ENCODE measurements around the gene COBL.

COBL gene

DNA sequence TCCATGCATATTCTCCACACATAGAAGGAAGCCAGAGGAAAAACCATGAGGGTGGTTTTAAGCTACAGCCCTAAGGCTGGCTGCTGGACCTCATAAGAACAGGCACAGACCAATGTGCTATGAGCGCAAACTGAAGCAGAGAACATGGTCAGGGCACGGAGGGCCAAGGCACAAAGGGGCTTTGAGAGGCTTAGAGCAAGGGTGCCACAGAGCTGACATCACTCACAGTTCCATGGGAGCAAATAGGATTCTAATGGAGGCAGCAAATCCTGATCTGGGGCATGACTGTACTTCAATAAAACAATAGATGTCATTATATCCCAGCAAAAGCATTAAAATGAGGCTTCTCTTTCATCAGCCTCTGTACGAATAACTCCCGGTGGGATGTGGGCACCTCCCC lies 162.4 kb downstream of the COBL start:
- no peaks in the 10 kb centered on the region for H3K36me3 ChIP-seq (replicated peaks in 1 of 2; ENCODE audit: control insufficient read depth in 2 of 2, insufficient read depth in 2 of 2, low read length in 2 of 2)

DNA sequence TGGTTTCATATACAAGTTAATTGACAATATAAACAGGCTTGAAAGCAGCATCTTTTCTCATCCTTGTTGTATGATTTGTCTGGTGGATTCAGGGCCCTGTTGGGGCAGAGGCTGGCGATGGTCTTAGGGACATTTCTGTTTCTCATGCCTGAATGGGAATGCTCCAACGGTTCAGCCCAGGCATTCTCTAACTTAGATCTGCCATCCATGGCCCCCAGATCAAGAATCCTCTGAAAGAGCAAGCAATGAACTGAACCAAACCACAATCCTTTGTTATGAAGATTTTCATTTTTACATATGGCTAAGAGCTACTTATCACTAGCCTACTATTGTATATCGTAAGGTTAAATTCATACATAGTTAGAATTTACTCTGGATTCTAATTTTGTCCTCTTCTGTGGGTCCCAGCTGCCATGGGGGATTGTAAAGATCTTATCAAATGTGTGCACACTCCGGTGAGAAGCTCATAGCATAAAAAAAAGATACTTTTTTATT lies 163.9 kb downstream of the COBL start:
- Histone ChIP-seq H3K27ac (replicated peaks; ENCODE audit: low read length) (no peak overlapping the region), H2AFZ (ENCODE audit: low read length) (no peak overlapping the region), H2BK120ac (ENCODE audit: low read depth, low read length) (no peak overlapping the region), H3K4ac (ENCODE audit: low read length) (no peak overlapping the region), H3K4me3 (ENCODE audit: low read length in 2 of 2) (no peak overlapping the region), H3K4me1 (ENCODE audit: control insufficient read depth in 2 of 2, insufficient read depth in 1 of 2, low read depth in 1 of 2, low read length in 2 of 2) (no peaks in the 10 kb centered on the region), H3K23ac (ENCODE audit: low read depth, low read length, poor library complexity) (no peak overlapping the region), H2BK15ac (ENCODE audit: low read length) (no peak overlapping the region), H3K18ac (ENCODE audit: low read length) (no peak overlapping the region), H3K79me1 (ENCODE audit: low read depth, low read length) (no peaks in the 10 kb centered on the region), H3K4me2 (ENCODE audit: insufficient read depth, low read length, poor library complexity, severe bottlenecking) (no peak overlapping the region), H4K91ac (ENCODE audit: low read depth, low read length, poor library complexity) (no peak overlapping the region), H2BK12ac (ENCODE audit: low read length) (no peak overlapping the region), H2BK5ac (ENCODE audit: low read length) (no peak overlapping the region), H3K9ac (ENCODE audit: low read depth, low read length, poor library complexity) (no peak overlapping the region), H2AK5ac (ENCODE audit: low read depth, low read length) (no peak overlapping the region), H3K9me3 (replicated peaks in 1 of 2; ENCODE audit: control insufficient read depth in 2 of 2, insufficient read depth in 1 of 2, low read depth in 1 of 2, low read length in 2 of 2) (peaks cover 0 to 6% of the 10 kb centered on the region in 2 donors), H3K36me3 (replicated peaks in 1 of 2; ENCODE audit: control insufficient read depth in 2 of 2, insufficient read depth in 2 of 2, low read length in 2 of 2) (no peaks in the 10 kb centered on the region), H3K27me3 (ENCODE audit: control insufficient read depth in 3 of 3, insufficient read depth in 3 of 3, low read depth in 1 of 3, low read length in 3 of 3) (no peaks in the 10 kb centered on the region), H4K8ac (ENCODE audit: low read depth, low read length) (no peak overlapping the region), H3K14ac (ENCODE audit: low read length) (no peak overlapping the region)
- DNase-seq (ENCODE audit: low spot score) = no peak
- WGBS, 2 donors (ENCODE audit: extremely low coverage in 2 of 2, insufficient read length in 2 of 2, insufficient replicate concordance in 1 of 2) = no CpG with 5 or more reads among the region's 4 CpGs

More for the DNA sequence above, 162.4 kb downstream of the COBL start:
- H2BK120ac ChIP-seq (ENCODE audit: low read depth, low read length) = no peak overlapping the region
- no peaks in the 10 kb centered on the region for H3K9me3 ChIP-seq (replicated peaks in 1 of 2; ENCODE audit: control insufficient read depth in 2 of 2, insufficient read depth in 1 of 2, low read depth in 1 of 2, low read length in 2 of 2)
- H3K4me1 ChIP-seq (ENCODE audit: control insufficient read depth in 2 of 2, insufficient read depth in 1 of 2, low read depth in 1 of 2, low read length in 2 of 2) = peaks cover 0 to 4% of the 10 kb centered on the region in 2 donors
- DNase-seq (ENCODE audit: low spot score) = no peak
- no peak overlapping the region for H2BK12ac ChIP-seq (ENCODE audit: low read length)
- H3K18ac ChIP-seq (ENCODE audit: low read length) = no peak overlapping the region
- no peak overlapping the region for H3K23ac ChIP-seq (ENCODE audit: low read depth, low read length, poor library complexity)
- no peak overlapping the region for H2AK5ac ChIP-seq (ENCODE audit: low read depth, low read length)
- no peak overlapping the region for H3K4me3 ChIP-seq (ENCODE audit: low read length in 2 of 2)
- no peak overlapping the region for H3K9ac ChIP-seq (ENCODE audit: low read depth, low read length, poor library complexity)
- no peak overlapping the region for H3K27ac ChIP-seq (replicated peaks; ENCODE audit: low read length)
- no CpG with 5 or more reads among the region's 4 CpGs for WGBS, 2 donors (ENCODE audit: extremely low coverage in 2 of 2, insufficient read length in 2 of 2, insufficient replicate concordance in 1 of 2)
- no peak overlapping the region for H4K8ac ChIP-seq (ENCODE audit: low read depth, low read length)
- H3K4me2 ChIP-seq (ENCODE audit: insufficient read depth, low read length, poor library complexity, severe bottlenecking) = no peak overlapping the region
- no peaks in the 10 kb centered on the region for H3K79me1 ChIP-seq (ENCODE audit: low read depth, low read length)
- H2BK15ac ChIP-seq (ENCODE audit: low read length) = no peak overlapping the region
- no peak overlapping the region for H2BK5ac ChIP-seq (ENCODE audit: low read length)
- no peak overlapping the region for H4K91ac ChIP-seq (ENCODE audit: low read depth, low read length, poor library complexity)
- no peaks in the 10 kb centered on the region for H3K27me3 ChIP-seq (ENCODE audit: control insufficient read depth in 3 of 3, insufficient read depth in 3 of 3, low read depth in 1 of 3, low read length in 3 of 3)
- no peak overlapping the region for H3K14ac ChIP-seq (ENCODE audit: low read length)
- no peak overlapping the region for H2AFZ ChIP-seq (ENCODE audit: low read length)
- H3K4ac ChIP-seq (ENCODE audit: low read length) = no peak overlapping the region

DNA sequence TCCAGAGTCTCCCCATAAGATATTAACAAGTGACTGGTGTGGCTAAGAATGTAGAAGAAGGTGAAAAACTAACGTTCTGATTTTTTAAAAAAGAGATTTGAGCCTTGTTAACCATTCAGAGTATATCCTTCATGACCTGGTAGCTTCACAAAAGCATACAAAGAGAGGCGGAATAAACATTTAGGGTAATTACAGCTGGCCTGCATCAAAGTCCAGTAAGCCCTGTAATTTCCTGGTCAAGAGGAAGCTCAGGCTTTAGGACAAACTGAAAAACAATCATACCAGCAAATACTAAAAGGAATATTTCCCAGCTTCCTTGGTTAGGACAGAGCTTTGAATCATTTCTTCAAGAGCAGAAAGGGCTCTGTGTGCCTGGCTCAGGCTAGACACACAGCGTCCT lies 165.2 kb downstream of the COBL start:
- Histone ChIP-seq H2BK5ac (ENCODE audit: low read length) (no peak overlapping the region), H2AK5ac (ENCODE audit: low read depth, low read length) (no peak overlapping the region), H2BK15ac (ENCODE audit: low read length) (no peak overlapping the region), H3K4me3 (ENCODE audit: low read length in 2 of 2) (no peak overlapping the region), H2AFZ (ENCODE audit: low read length) (no peak overlapping the region), H3K27ac (replicated peaks; ENCODE audit: low read length) (no peak overlapping the region), H3K27me3 (ENCODE audit: control insufficient read depth in 3 of 3, insufficient read depth in 3 of 3, low read depth in 1 of 3, low read length in 3 of 3) (no peaks in the 10 kb centered on the region), H3K4ac (ENCODE audit: low read length) (no peak overlapping the region), H2BK12ac (ENCODE audit: low read length) (no peak overlapping the region), H3K14ac (ENCODE audit: low read length) (no peak overlapping the region), H3K36me3 (replicated peaks in 1 of 2; ENCODE audit: control insufficient read depth in 2 of 2, insufficient read depth in 2 of 2, low read length in 2 of 2) (no peaks in the 10 kb centered on the region), H3K9ac (ENCODE audit: low read depth, low read length, poor library complexity) (no peak overlapping the region), H3K4me2 (ENCODE audit: insufficient read depth, low read length, poor library complexity, severe bottlenecking) (no peak overlapping the region), H3K4me1 (ENCODE audit: control insufficient read depth in 2 of 2, insufficient read depth in 1 of 2, low read depth in 1 of 2, low read length in 2 of 2) (no peaks in the 10 kb centered on the region), H4K91ac (ENCODE audit: low read depth, low read length, poor library complexity) (no peak overlapping the region), H4K8ac (ENCODE audit: low read depth, low read length) (no peak overlapping the region), H3K79me1 (ENCODE audit: low read depth, low read length) (no peaks in the 10 kb centered on the region), H3K18ac (ENCODE audit: low read length) (no peak overlapping the region), H2BK120ac (ENCODE audit: low read depth, low read length) (no peak overlapping the region), H3K9me3 (replicated peaks in 1 of 2; ENCODE audit: control insufficient read depth in 2 of 2, insufficient read depth in 1 of 2, low read depth in 1 of 2, low read length in 2 of 2) (peaks cover 0 to 10% of the 10 kb centered on the region in 2 donors), H3K23ac (ENCODE audit: low read depth, low read length, poor library complexity) (no peak overlapping the region)
- no peak for DNase-seq (ENCODE audit: low spot score)
- no CpG with 5 or more reads among the region's 3 CpGs for WGBS, 2 donors (ENCODE audit: extremely low coverage in 2 of 2, insufficient read length in 2 of 2, insufficient replicate concordance in 1 of 2)

DNA sequence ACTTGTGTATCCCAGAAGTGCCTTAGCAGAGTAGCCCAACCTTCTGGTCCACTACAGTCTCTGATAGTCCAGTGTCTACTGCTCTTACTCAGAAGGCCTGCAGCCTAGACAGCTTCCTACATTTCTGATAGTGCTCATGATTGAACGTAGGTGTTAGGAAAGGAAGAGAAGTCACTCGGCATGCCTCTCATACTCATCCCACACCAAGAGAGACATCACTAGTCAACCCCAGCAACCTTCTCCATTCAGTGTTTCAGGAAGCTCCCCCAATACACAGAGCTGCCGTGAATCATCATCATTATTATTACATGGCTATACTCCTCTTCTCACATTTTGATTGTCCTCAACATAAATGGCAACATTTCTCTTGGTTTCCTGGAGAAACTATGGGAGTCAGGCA lies 166.4 kb downstream of the COBL start:
- H2BK120ac ChIP-seq (ENCODE audit: low read depth, low read length) = no peak overlapping the region
- H2BK12ac ChIP-seq (ENCODE audit: low read length) = no peak overlapping the region
- no peaks in the 10 kb centered on the region for H3K36me3 ChIP-seq (replicated peaks in 1 of 2; ENCODE audit: control insufficient read depth in 2 of 2, insufficient read depth in 2 of 2, low read length in 2 of 2)
- H3K79me1 ChIP-seq (ENCODE audit: low read depth, low read length) = no peaks in the 10 kb centered on the region
- H3K4me2 ChIP-seq (ENCODE audit: insufficient read depth, low read length, poor library complexity, severe bottlenecking) = no peak overlapping the region
- no peak overlapping the region for H2BK15ac ChIP-seq (ENCODE audit: low read length)
- no peak overlapping the region for H4K91ac ChIP-seq (ENCODE audit: low read depth, low read length, poor library complexity)
- no peak overlapping the region for H2AFZ ChIP-seq (ENCODE audit: low read length)
- DNase-seq (ENCODE audit: low spot score) = no peak
- H3K4me1 ChIP-seq (ENCODE audit: control insufficient read depth in 2 of 2, insufficient read depth in 1 of 2, low read depth in 1 of 2, low read length in 2 of 2) = no peaks in the 10 kb centered on the region
- H3K27ac ChIP-seq (replicated peaks; ENCODE audit: low read length) = no peak overlapping the region
- no peak overlapping the region for H3K4ac ChIP-seq (ENCODE audit: low read length)
- no peak overlapping the region for H3K23ac ChIP-seq (ENCODE audit: low read depth, low read length, poor library complexity)
- H2BK5ac ChIP-seq (ENCODE audit: low read length) = no peak overlapping the region
- H3K27me3 ChIP-seq (ENCODE audit: control insufficient read depth in 3 of 3, insufficient read depth in 3 of 3, low read depth in 1 of 3, low read length in 3 of 3) = no peaks in the 10 kb centered on the region
- no peak overlapping the region for H3K4me3 ChIP-seq (ENCODE audit: low read length in 2 of 2)
- H3K9ac ChIP-seq (ENCODE audit: low read depth, low read length, poor library complexity) = no peak overlapping the region
- H3K9me3 ChIP-seq (replicated peaks in 1 of 2; ENCODE audit: control insufficient read depth in 2 of 2, insufficient read depth in 1 of 2, low read depth in 1 of 2, low read length in 2 of 2) = peaks cover 0 to 10% of the 10 kb centered on the region in 2 donors
- H4K8ac ChIP-seq (ENCODE audit: low read depth, low read length) = no peak overlapping the region
- H3K18ac ChIP-seq (ENCODE audit: low read length) = no peak overlapping the region
- no CpG with 5 or more reads among the region's 3 CpGs for WGBS, 2 donors (ENCODE audit: extremely low coverage in 2 of 2, insufficient read length in 2 of 2, insufficient replicate concordance in 1 of 2)
- no peak overlapping the region for H3K14ac ChIP-seq (ENCODE audit: low read length)
- H2AK5ac ChIP-seq (ENCODE audit: low read depth, low read length) = no peak overlapping the region
